GM19324 (cell line): ENCODE data around the gene WAC.

Source experiments
- ATAC-seq: cut with Tn5 transposase; IDR thresholded peaks from one replicate; pipeline ENCODE4 v1.9.1; 2021; ENCODE audit warnings: mild to moderate bottlenecking, moderate library complexity; ENCODE audit not compliant: unreplicated experiment, low FRiP score

WAC gene

GRCh38 chr10:28523725-28524252 lies 9.1 kb upstream of the WAC start:
- ATAC-seq: no peak

GRCh38 chr10:28530751-28531150 lies 2.2 kb upstream of the WAC start:
- ATAC-seq: no peak

- ATAC-seq: peak; percentile 5
These were observed 257 bp downstream of the WAC start for GRCh38 chr10:28533186-28533564.

- ATAC-seq: peak; percentile 18
These were observed 820 bp downstream of the WAC start for GRCh38 chr10:28533571-28534304.

- no peak for ATAC-seq
These were observed 2.9 kb downstream of the WAC start for GRCh38 chr10:28535846-28536245.

GRCh38 chr10:28538595-28538994 lies 5.7 kb downstream of the WAC start:
- ATAC-seq: no peak

- no peak for ATAC-seq
These were observed 7.2 kb downstream of the WAC start for GRCh38 chr10:28540145-28540544.

GRCh38 chr10:28541717-28542365 lies 8.9 kb downstream of the WAC start:
- no peak for ATAC-seq

GRCh38 chr10:28542728-28543127 lies 9.8 kb downstream of the WAC start:
- ATAC-seq: no peak

- no peak for ATAC-seq
These were observed 11.1 kb downstream of the WAC start for GRCh38 chr10:28544058-28544457.

GRCh38 chr10:28545967-28546644 lies 13.2 kb downstream of the WAC start:
- peak; percentile 69 for ATAC-seq

GRCh38 chr10:28548781-28549498 lies 16.0 kb downstream of the WAC start:
- no peak for ATAC-seq

- no peak for ATAC-seq
These were observed 18.2 kb downstream of the WAC start for GRCh38 chr10:28551086-28551485.

- ATAC-seq: no peak
These were observed 19.9 kb downstream of the WAC start for GRCh38 chr10:28552775-28553174.

- ATAC-seq: no peak
These were observed 21.1 kb downstream of the WAC start for GRCh38 chr10:28554009-28554408.

GRCh38 chr10:28554952-28555351 lies 22.0 kb downstream of the WAC start:
- ATAC-seq: no peak

GRCh38 chr10:28555358-28555757 lies 22.4 kb downstream of the WAC start:
- ATAC-seq: no peak

GRCh38 chr10:28556142-28556541 lies 23.2 kb downstream of the WAC start:
- no peak for ATAC-seq

- ATAC-seq: no peak
These were observed 25.3 kb downstream of the WAC start for GRCh38 chr10:28558186-28558585.

GRCh38 chr10:28558923-28559508 lies 26.1 kb downstream of the WAC start:
- no peak for ATAC-seq
